HL-60 (cell line): Measurements from ENCODE around the gene UBE2K.

ENCODE experiments used
- TF ChIP-seq, protein P1 (sequence below): IDR thresholded peaks from one replicate; pipeline ENCODE4 v1.5.1; 2011; ENCODE audit warnings: low read length, control low read depth, inconsistent platforms; ENCODE audit not compliant: insufficient read depth
- TF ChIP-seq, protein P2 (sequence below): IDR thresholded peaks from 2 replicates; pipeline ENCODE4 v1.6.1; 2012; ENCODE audit warnings: low read depth; ENCODE audit not compliant: insufficient replicate concordance

DNA sequence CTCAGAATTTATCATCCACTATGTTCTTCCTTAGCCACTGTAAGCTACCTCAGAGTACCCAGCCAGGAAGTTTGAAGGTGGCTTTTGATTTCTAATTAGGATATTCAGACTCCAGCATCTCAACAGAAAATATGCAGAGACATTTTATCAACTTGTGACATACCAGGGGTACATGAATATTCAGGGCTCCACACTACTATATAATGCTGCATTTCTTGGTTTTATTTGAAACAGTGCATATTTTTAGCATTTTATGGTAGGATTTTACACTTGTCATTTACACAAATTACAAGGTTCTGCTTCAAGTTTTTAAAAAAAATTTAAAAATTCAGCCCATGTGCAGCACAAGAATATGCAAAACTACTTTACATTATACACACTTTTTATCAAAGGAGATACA, 124.7 kb downstream of the UBE2K start:
- TF ChIP-seq, protein P1, sequence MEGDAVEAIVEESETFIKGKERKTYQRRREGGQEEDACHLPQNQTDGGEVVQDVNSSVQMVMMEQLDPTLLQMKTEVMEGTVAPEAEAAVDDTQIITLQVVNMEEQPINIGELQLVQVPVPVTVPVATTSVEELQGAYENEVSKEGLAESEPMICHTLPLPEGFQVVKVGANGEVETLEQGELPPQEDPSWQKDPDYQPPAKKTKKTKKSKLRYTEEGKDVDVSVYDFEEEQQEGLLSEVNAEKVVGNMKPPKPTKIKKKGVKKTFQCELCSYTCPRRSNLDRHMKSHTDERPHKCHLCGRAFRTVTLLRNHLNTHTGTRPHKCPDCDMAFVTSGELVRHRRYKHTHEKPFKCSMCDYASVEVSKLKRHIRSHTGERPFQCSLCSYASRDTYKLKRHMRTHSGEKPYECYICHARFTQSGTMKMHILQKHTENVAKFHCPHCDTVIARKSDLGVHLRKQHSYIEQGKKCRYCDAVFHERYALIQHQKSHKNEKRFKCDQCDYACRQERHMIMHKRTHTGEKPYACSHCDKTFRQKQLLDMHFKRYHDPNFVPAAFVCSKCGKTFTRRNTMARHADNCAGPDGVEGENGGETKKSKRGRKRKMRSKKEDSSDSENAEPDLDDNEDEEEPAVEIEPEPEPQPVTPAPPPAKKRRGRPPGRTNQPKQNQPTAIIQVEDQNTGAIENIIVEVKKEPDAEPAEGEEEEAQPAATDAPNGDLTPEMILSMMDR: no peak
- TF ChIP-seq, protein P2, sequence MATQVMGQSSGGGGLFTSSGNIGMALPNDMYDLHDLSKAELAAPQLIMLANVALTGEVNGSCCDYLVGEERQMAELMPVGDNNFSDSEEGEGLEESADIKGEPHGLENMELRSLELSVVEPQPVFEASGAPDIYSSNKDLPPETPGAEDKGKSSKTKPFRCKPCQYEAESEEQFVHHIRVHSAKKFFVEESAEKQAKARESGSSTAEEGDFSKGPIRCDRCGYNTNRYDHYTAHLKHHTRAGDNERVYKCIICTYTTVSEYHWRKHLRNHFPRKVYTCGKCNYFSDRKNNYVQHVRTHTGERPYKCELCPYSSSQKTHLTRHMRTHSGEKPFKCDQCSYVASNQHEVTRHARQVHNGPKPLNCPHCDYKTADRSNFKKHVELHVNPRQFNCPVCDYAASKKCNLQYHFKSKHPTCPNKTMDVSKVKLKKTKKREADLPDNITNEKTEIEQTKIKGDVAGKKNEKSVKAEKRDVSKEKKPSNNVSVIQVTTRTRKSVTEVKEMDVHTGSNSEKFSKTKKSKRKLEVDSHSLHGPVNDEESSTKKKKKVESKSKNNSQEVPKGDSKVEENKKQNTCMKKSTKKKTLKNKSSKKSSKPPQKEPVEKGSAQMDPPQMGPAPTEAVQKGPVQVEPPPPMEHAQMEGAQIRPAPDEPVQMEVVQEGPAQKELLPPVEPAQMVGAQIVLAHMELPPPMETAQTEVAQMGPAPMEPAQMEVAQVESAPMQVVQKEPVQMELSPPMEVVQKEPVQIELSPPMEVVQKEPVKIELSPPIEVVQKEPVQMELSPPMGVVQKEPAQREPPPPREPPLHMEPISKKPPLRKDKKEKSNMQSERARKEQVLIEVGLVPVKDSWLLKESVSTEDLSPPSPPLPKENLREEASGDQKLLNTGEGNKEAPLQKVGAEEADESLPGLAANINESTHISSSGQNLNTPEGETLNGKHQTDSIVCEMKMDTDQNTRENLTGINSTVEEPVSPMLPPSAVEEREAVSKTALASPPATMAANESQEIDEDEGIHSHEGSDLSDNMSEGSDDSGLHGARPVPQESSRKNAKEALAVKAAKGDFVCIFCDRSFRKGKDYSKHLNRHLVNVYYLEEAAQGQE: no peak
